ENCODE results near the gene SNCAIP.
A peak's percentile ranks its signal among the peaks of the same experiment; 100 is the strongest.
"Not testable (repeated sequence)": the region's sequence is repeated elsewhere in the genome, so short reads cannot be mapped to it uniquely, and the experiment has no call there.

The SNCAIP gene

GRCh38 chr5:122358372-122358979 is 46.4 kb downstream of the SNCAIP start:
- DNase-seq (ENCODE audit: low read depth) = no peak

- DNase-seq (ENCODE audit: low read depth) = no peak
Measured at GRCh38 chr5:122362361-122362760, 50.3 kb downstream of the SNCAIP start.

GRCh38 chr5:122363623-122364022 is 51.6 kb downstream of the SNCAIP start:
- no peak for DNase-seq (ENCODE audit: low read depth)

GRCh38 chr5:122366501-122366900 is 54.5 kb downstream of the SNCAIP start:
- DNase-seq (ENCODE audit: low read depth) = peak; percentile 6

- no peak for DNase-seq (ENCODE audit: low read depth)
Measured at GRCh38 chr5:122367456-122367855, 55.4 kb downstream of the SNCAIP start.

- peak; percentile 5 for DNase-seq (ENCODE audit: low read depth)
Measured at GRCh38 chr5:122368510-122369251, 56.6 kb downstream of the SNCAIP start.

GRCh38 chr5:122369253-122369815 is 57.3 kb downstream of the SNCAIP start:
- no peak for DNase-seq (ENCODE audit: low read depth)

GRCh38 chr5:122371511-122372151 is 59.6 kb downstream of the SNCAIP start:
- DNase-seq (ENCODE audit: low read depth) = no peak

- no peak for DNase-seq (ENCODE audit: low read depth)
Measured at GRCh38 chr5:122374110-122374509, 62.1 kb downstream of the SNCAIP start.

GRCh38 chr5:122375801-122376200 is 63.8 kb downstream of the SNCAIP start:
- DNase-seq (ENCODE audit: low read depth) = no peak

GRCh38 chr5:122376250-122376649 is 64.2 kb downstream of the SNCAIP start:
- no peak for DNase-seq (ENCODE audit: low read depth)

- DNase-seq (ENCODE audit: low read depth) = no peak
Measured at GRCh38 chr5:122377026-122377425, 65.0 kb downstream of the SNCAIP start.

GRCh38 chr5:122382938-122383337 is 70.9 kb downstream of the SNCAIP start:
- DNase-seq (ENCODE audit: low read depth) = not testable (repeated sequence)

- no peak for DNase-seq (ENCODE audit: low read depth)
Measured at GRCh38 chr5:122384739-122385235, 72.8 kb downstream of the SNCAIP start.

- DNase-seq (ENCODE audit: low read depth) = no peak
Measured at GRCh38 chr5:122385286-122385685, 73.2 kb downstream of the SNCAIP start.

GRCh38 chr5:122385808-122386207 is 73.8 kb downstream of the SNCAIP start:
- DNase-seq (ENCODE audit: low read depth) = no peak

- DNase-seq (ENCODE audit: low read depth) = no peak
Measured at GRCh38 chr5:122390154-122390553, 78.1 kb downstream of the SNCAIP start.

GRCh38 chr5:122390694-122391093 is 78.7 kb downstream of the SNCAIP start:
- no peak for DNase-seq (ENCODE audit: low read depth)

GRCh38 chr5:122391621-122392020 is 79.6 kb downstream of the SNCAIP start:
- no peak for DNase-seq (ENCODE audit: low read depth)

GRCh38 chr5:122392224-122392623 is 80.2 kb downstream of the SNCAIP start:
- DNase-seq (ENCODE audit: low read depth) = no peak

- no peak for DNase-seq (ENCODE audit: low read depth)
Measured at GRCh38 chr5:122392824-122393223, 80.8 kb downstream of the SNCAIP start.

GRCh38 chr5:122394284-122394930 is 82.4 kb downstream of the SNCAIP start:
- DNase-seq (ENCODE audit: low read depth) = no peak
